Panc1 (cell line): ENCODE data around the gene ZNF185. TPM values are rescaled to one million over a fixed set of nuclear protein-coding genes. Genes with fewer than 3 reads are reported as not detected.

Experiments
- ATAC-seq: fragments of 200-7000 bp; cut with Tn5 transposase; 2 replicates; pipeline ENCODE4 v1.9.1; 2020; ENCODE audit warnings: mild to moderate bottlenecking, moderate library complexity
- BruUV-seq: library from RNA; stranded (reverse); fragments of 400-500 nt; replicated peaks from 2 replicates; lab custom pipeline; 2021; lab: Mats Ljungman, UMichigan
- CTCF ChIA-PET: fragments of 300-600 bp; sonication (Branson Sonifier 250); formaldehyde crosslinking; loops from one replicate; lab custom pipeline; 2022; ENCODE audit warnings: antibody characterized with exemption; lab: Charles Lee
- POLR2A ChIA-PET: fragments of 300-600 bp; sonication (Branson Sonifier 250); formaldehyde crosslinking; loops from one replicate; lab custom pipeline; 2022; ENCODE audit warnings: antibody characterized with exemption; lab: Charles Lee
- DNase-seq: peaks from one replicate; pipeline ENCODE4 v3.0.0-alpha.2; 2010; ENCODE audit warnings: low read depth, low spot score
- H3K27ac ChIP-seq: 2 replicates; pipeline ENCODE4 v1.5.1; 2011; ENCODE audit warnings: mild to moderate bottlenecking, low read length, inconsistent platforms
- H3K27me3 ChIP-seq: fragments of 200-500 bp; sonication (Bioruptor generic); 2 replicates; pipeline ENCODE4 v1.6.0; 2014; ENCODE audit warnings: low read length, inconsistent platforms; ENCODE audit not compliant: control insufficient read depth, insufficient read depth
- H3K36me3 ChIP-seq: fragments of 200-500 bp; sonication (Bioruptor generic); 2 replicates; pipeline ENCODE4 v1.5.1; 2014; ENCODE audit warnings: inconsistent platforms, mild to moderate bottlenecking, low read length, moderate library complexity; ENCODE audit not compliant: control insufficient read depth, insufficient read depth
- H3K4me1 ChIP-seq: 2 replicates; pipeline ENCODE4 v1.5.1; 2011; ENCODE audit warnings: inconsistent platforms, mild to moderate bottlenecking, low read length, moderate library complexity; ENCODE audit not compliant: control insufficient read depth, insufficient read depth
- H3K4me3 ChIP-seq, 2 experiments: 2 replicates each; pipeline ENCODE4 v1.5.1; 2011 to 2012; ENCODE audit warnings: low read depth in 2 of 2, low read length in 2 of 2, mild to moderate bottlenecking in 2 of 2, inconsistent platforms in 1 of 2, moderate library complexity in 1 of 2
- H3K9me3 ChIP-seq: fragments of 200-500 bp; sonication (Bioruptor generic); 2 replicates; pipeline ENCODE4 v1.5.1; 2014; ENCODE audit warnings: low read depth, mild to moderate bottlenecking, inconsistent platforms, low read length, moderate library complexity; ENCODE audit not compliant: control insufficient read depth, insufficient read depth
- POLR2AphosphoS5 ChIP-seq: IDR thresholded peaks from 2 replicates; pipeline ENCODE4 v1.6.1; 2012; ENCODE audit warnings: mild to moderate bottlenecking, low read depth, low read length, moderate library complexity
- SIN3A ChIP-seq: IDR thresholded peaks from 2 replicates; pipeline ENCODE4 v1.6.1; 2012; ENCODE audit warnings: low read depth, mild to moderate bottlenecking, low read length, moderate library complexity, borderline replicate concordance; ENCODE audit not compliant: insufficient read depth
- TCF7L2 ChIP-seq: IDR thresholded peaks from 2 replicates; pipeline ENCODE4 v1.6.1; 2011; ENCODE audit warnings: mild to moderate bottlenecking, low read depth, low read length, inconsistent platforms
- in situ Hi-C: cut with HindIII; loops from 2 replicates; pipeline ENCODE4 v1.10.0; 2016; ENCODE audit warnings: low sequenced_read_pairs, low pct_unique_long_range_greater_than_20kb
- intact Hi-C: fragments of 100-400 bp; cut with micrococcal nuclease; formaldehyde crosslinking; loops from one replicate; pipeline ENCODE4 v1.10.0; 2022; ENCODE audit not compliant: unreplicated experiment
- total RNA-seq: library from RNA; stranded (reverse); gene quantifications from one replicate; pipeline ENCODE4 v1.2.1, GENCODE V29; 2021; ENCODE audit not compliant: unreplicated experiment
- TF ChIP-seq, protein P1 (sequence below): fragments of 450-650 bp; IDR thresholded peaks from 2 replicates; pipeline ENCODE4 v1.5.1; 2017; ENCODE audit warnings: mild to moderate bottlenecking
- TF ChIP-seq, protein P2 (sequence below), 2 experiments: IDR thresholded peaks; 2 replicates each; pipeline ENCODE4 v1.6.1; 2011 to 2012; ENCODE audit warnings: low read depth in 2 of 2, control low read depth in 1 of 2, low read length in 1 of 2, mild to moderate bottlenecking in 1 of 2, moderate library complexity in 1 of 2; ENCODE audit not compliant: insufficient read depth in 1 of 2

ZNF185 gene
- total RNA-seq, 1 experiment from 2014 or later, result 5.4 TPM

DNA sequence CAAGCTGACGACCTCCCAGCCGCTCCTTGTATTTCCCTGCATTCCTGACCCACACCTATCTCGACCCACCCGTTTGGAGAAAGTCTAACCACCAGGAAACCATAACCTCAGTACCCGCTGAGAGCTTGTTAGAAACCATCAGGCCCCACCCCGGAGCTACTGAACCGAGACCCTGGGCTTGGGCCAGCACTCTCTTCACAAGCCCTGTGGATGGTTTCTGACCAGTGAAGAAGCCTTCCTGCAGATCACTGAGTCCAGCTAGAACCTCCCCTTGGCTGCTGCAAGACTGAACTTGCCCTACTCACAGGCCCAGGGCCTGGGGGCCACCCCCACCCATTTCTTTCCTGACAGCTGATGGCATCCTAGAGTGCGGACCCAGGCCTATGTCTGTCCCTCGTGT, 26.6 kb upstream of the ZNF185 start:
- Histone ChIP-seq H3K27ac (no peak overlapping the region), H3K36me3 (no peaks in the 10 kb centered on the region; the same call in 1 of the 2 replicates), H3K4me1 (no peaks in the 10 kb centered on the region), H3K27me3 (no peaks in the 10 kb centered on the region), H3K4me3 (no peak overlapping the region), H3K9me3 (no peaks in the 10 kb centered on the region)
- BruUV-seq, result no TSS peak
- intact Hi-C loops (no loop called here), in situ Hi-C loops (no loop called here)
- TF ChIP-seq, protein P1, sequence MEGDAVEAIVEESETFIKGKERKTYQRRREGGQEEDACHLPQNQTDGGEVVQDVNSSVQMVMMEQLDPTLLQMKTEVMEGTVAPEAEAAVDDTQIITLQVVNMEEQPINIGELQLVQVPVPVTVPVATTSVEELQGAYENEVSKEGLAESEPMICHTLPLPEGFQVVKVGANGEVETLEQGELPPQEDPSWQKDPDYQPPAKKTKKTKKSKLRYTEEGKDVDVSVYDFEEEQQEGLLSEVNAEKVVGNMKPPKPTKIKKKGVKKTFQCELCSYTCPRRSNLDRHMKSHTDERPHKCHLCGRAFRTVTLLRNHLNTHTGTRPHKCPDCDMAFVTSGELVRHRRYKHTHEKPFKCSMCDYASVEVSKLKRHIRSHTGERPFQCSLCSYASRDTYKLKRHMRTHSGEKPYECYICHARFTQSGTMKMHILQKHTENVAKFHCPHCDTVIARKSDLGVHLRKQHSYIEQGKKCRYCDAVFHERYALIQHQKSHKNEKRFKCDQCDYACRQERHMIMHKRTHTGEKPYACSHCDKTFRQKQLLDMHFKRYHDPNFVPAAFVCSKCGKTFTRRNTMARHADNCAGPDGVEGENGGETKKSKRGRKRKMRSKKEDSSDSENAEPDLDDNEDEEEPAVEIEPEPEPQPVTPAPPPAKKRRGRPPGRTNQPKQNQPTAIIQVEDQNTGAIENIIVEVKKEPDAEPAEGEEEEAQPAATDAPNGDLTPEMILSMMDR, result no peak
- TF ChIP-seq, protein P2, sequence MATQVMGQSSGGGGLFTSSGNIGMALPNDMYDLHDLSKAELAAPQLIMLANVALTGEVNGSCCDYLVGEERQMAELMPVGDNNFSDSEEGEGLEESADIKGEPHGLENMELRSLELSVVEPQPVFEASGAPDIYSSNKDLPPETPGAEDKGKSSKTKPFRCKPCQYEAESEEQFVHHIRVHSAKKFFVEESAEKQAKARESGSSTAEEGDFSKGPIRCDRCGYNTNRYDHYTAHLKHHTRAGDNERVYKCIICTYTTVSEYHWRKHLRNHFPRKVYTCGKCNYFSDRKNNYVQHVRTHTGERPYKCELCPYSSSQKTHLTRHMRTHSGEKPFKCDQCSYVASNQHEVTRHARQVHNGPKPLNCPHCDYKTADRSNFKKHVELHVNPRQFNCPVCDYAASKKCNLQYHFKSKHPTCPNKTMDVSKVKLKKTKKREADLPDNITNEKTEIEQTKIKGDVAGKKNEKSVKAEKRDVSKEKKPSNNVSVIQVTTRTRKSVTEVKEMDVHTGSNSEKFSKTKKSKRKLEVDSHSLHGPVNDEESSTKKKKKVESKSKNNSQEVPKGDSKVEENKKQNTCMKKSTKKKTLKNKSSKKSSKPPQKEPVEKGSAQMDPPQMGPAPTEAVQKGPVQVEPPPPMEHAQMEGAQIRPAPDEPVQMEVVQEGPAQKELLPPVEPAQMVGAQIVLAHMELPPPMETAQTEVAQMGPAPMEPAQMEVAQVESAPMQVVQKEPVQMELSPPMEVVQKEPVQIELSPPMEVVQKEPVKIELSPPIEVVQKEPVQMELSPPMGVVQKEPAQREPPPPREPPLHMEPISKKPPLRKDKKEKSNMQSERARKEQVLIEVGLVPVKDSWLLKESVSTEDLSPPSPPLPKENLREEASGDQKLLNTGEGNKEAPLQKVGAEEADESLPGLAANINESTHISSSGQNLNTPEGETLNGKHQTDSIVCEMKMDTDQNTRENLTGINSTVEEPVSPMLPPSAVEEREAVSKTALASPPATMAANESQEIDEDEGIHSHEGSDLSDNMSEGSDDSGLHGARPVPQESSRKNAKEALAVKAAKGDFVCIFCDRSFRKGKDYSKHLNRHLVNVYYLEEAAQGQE (IDR thresholded peaks at IDR 0.05; ENCODE audit: insufficient read depth in 1 of 2, low read depth in 2 of 2, low read length in 1 of 2), result no peak
- no peak for TF ChIP-seq POLR2AphosphoS5
- TF ChIP-seq SIN3A, result no peak
- no peak for TF ChIP-seq TCF7L2
- ChIA-PET CTCF (no interaction called here), POLR2A (interaction anchor here (0.6 kb wide), 1 partner anchor 1474 kb away, joined by 4 read pairs; the partner anchor contains the start of gene VMA21)
- 0 out of 2 replicates have a peak, but pooled peaks have one; percentile 5 for ATAC-seq
- DNase-seq, result no peak

DNA sequence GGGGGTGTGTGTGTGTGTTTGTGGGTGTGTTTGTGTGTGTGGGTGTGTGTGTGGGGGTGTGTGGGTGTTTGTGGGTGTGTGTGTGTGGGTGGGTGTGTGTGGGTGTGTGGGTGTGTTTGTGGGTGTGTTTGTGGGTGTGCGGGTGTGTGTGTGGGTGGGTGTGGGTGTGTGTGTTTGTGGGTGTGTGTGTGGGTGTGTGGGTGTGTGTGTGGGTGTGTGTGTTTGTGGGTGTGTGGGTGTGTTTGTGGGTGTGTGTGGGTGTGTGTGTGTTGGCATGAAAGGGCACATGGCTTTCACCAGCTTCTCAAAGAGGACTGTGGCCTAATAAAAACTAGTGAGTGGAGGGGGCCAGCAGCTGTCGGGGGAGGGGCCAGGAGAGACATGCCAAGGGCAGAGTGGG, 25.3 kb upstream of the ZNF185 start:
- BruUV-seq, result no TSS peak
- Histone ChIP-seq H3K27ac (no peak overlapping the region), H3K9me3 (no peaks in the 10 kb centered on the region), H3K36me3 (no peaks in the 10 kb centered on the region; the same call in 1 of the 2 replicates), H3K4me1 (no peaks in the 10 kb centered on the region), H3K4me3 (no peak overlapping the region), H3K27me3 (no peaks in the 10 kb centered on the region)
- intact Hi-C loops, result no loop called here
- in situ Hi-C loops, result no loop called here
- no peak for DNase-seq
- ATAC-seq, result no peak
- TF ChIP-seq TCF7L2 (no peak), SIN3A (no peak), POLR2AphosphoS5 (no peak)
- TF ChIP-seq, protein P2 (IDR thresholded peaks at IDR 0.05; ENCODE audit: insufficient read depth in 1 of 2, low read depth in 2 of 2, low read length in 1 of 2), result no peak
- TF ChIP-seq, protein P1, result no peak
- CTCF ChIA-PET, result no interaction called here
- POLR2A ChIA-PET, result no interaction called here
